ENCODE results near the gene WDR90. TPM values are rescaled to one million over a fixed set of nuclear protein-coding genes. Genes with fewer than 3 reads are reported as not detected.
A peak's percentile ranks its signal among the peaks of the same experiment; 100 is the strongest.

WDR90 gene
- total and polyA plus RNA-seq, 2 of the 13 experiments (the other 11 are each of a cell fraction or from before 2014, with no cell fraction given), result 14.9 to 28.9 TPM

GRCh38 chr16:695355-696089, 46.4 kb downstream of the WDR90 start (continued):
- no peak for TF ChIP-seq KIAA2018 (CRISPR knock-in tag; IDR thresholded peaks at IDR 0.05; ENCODE audit: borderline replicate concordance)
- no peak for TF ChIP-seq NR2F6 (IDR thresholded peaks at IDR 0.05)
- peak; percentile 36; the same call in 1 of the 2 replicates for TF ChIP-seq NR2F6 (CRISPR knock-in tag; IDR thresholded peaks at IDR 0.05)
- TF ChIP-seq RORA (CRISPR knock-in tag; IDR thresholded peaks at IDR 0.05), result no peak
- TF ChIP-seq TEF (CRISPR knock-in tag; IDR thresholded peaks at IDR 0.05), result no peak
- 0 out of 2 replicates have a peak, but pooled peaks have one; percentile 18 for TF ChIP-seq FOXK1 (CRISPR knock-in tag; IDR thresholded peaks at IDR 0.05; ENCODE audit: borderline replicate concordance, low read depth)
- peak; percentile 26; the same call in 1 of the 2 replicates for TF ChIP-seq ZNF782 (CRISPR knock-in tag; IDR thresholded peaks at IDR 0.05; ENCODE audit: borderline replicate concordance)
- 0 out of 2 replicates have a peak, but pooled peaks have one; percentile 83 for TF ChIP-seq REXO4 (CRISPR knock-in tag; IDR thresholded peaks at IDR 0.05; ENCODE audit: borderline replicate concordance)
- TF ChIP-seq SMARCC2 (IDR thresholded peaks at IDR 0.05), result no peak
- no peak for TF ChIP-seq ZNF577 (CRISPR knock-in tag; IDR thresholded peaks at IDR 0.05; ENCODE audit: borderline replicate concordance, low read depth)
- TF ChIP-seq MLX (CRISPR knock-in tag; IDR thresholded peaks at IDR 0.05), result peak; percentile 13; the same call in 1 of the 2 replicates
- TF ChIP-seq HNRNPL (IDR thresholded peaks at IDR 0.05; ENCODE audit: low read depth, low read length), result no peak
- 0 out of 2 replicates have a peak, but pooled peaks have one; percentile 22 for TF ChIP-seq NCOA2 (CRISPR knock-in tag; IDR thresholded peaks at IDR 0.05)
- no peak for TF ChIP-seq KDM6A (CRISPR knock-in tag; IDR thresholded peaks at IDR 0.05; ENCODE audit: low read depth)
- TF ChIP-seq ZNF672 (CRISPR knock-in tag; IDR thresholded peaks at IDR 0.05), result 0 out of 2 replicates have a peak, but pooled peaks have one; percentile 68
- no peak for TF ChIP-seq PHB2 (IDR thresholded peaks at IDR 0.05; ENCODE audit: partially characterized antibody)
- peak; percentile 85; the same call in 1 of the 2 replicates for TF ChIP-seq ZNF589 (CRISPR knock-in tag; conservative IDR thresholded peaks at IDR 0.05)
- TF ChIP-seq ELK4 (CRISPR knock-in tag; IDR thresholded peaks at IDR 0.05; ENCODE audit: borderline replicate concordance), result no peak
- TF ChIP-seq SP1 (IDR thresholded peaks at IDR 0.05), result no peak
- TF ChIP-seq SP1 (CRISPR knock-in tag; IDR thresholded peaks at IDR 0.05), result 0 out of 2 replicates have a peak, but pooled peaks have one; percentile 37
